GM19043 (cell line): ENCODE measurements around the gene MIA.
"Not testable (repeated sequence)": the region's sequence is repeated elsewhere in the genome, so short reads cannot be mapped to it uniquely, and the experiment has no call there.

Experiments
- ATAC-seq: cut with Tn5 transposase; IDR thresholded peaks from one replicate; pipeline ENCODE4 v1.9.1; 2021; ENCODE audit warnings: low read depth; ENCODE audit not compliant: unreplicated experiment

The MIA gene

DNA sequence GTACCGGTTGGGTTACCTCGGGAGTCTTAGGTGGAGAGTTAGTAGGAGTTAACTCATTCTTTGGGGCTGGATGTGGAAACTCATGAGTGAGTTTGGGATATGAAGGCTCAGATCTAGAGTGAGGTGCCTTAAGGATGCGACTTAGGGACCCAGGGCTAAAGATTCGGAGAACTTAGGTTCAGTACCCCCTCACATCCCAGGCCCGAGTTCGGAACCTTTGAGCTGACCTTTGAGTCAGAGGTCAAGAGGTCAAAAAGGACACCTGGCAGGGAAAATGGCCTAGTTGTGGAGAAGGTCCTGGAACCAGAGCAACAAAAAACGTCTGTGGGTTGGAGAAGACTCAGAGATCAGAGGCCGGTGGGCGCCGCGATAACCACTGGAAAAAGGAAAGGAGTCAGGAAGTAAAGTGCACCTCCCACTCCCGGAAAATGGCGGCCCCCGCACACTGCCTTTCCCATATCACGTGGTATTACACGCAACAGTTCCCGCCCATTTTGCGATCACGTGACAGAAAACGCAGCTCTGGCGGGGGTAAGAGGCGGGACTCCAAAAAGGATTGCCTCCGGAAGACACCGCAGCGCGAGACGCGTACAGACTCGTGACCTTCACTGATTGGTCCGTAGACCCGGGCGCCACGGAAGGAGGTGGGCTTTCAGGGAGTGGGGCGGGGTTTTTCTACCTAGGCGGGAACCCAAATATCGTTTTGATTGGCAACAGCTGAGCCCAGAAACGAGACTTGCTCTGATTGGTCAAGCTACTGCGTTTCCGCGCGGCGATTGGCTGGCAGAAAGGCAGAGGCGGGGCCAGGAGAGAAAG is 25.1 kb upstream of the MIA start, which contains the start of gene ACTMAP:
Gene ACTMAP (minus strand): TSS at position 420 of the 816 bp plus-strand sequence. CDS start 674 bp downstream, outside the sequence.
- peak; percentile 82 for ATAC-seq

DNA sequence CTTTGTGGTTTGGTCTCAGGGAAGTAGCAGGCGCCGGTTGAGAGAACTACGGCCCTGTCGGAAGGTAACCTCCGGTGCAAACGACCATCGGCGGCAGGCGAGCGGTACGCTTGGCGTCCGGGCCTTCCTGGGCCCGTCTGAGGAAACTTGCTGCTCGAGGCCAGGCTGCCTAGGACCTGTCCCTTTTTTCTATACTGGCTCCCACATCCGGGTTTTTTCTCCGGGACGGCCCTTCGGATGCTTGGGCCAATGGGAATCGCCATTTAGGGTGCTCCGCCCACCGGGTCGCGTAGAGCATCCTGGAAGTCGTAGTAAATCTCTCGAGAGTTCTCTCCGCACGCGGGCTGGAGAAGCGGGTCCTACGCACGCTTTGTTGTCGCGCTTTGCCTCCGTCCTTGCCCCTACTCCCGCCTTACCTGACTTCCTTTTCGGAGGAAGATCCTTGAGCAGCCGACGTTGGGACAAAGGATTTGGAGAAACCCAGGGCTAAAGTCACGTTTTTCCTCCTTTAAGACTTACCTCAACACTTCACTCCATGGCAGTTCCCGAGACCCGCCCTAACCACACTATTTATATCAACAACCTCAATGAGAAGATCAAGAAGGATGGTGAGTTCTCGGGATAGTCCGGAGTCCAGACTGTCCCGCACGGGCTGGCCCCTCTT is 24.3 kb upstream of the MIA start, which contains the start of gene SNRPA:
Gene SNRPA (plus strand): TSS at position 330 of the 664 bp plus-strand sequence. CDS start 206 bp downstream, at position 536.
- ATAC-seq, result peak; percentile 53

DNA sequence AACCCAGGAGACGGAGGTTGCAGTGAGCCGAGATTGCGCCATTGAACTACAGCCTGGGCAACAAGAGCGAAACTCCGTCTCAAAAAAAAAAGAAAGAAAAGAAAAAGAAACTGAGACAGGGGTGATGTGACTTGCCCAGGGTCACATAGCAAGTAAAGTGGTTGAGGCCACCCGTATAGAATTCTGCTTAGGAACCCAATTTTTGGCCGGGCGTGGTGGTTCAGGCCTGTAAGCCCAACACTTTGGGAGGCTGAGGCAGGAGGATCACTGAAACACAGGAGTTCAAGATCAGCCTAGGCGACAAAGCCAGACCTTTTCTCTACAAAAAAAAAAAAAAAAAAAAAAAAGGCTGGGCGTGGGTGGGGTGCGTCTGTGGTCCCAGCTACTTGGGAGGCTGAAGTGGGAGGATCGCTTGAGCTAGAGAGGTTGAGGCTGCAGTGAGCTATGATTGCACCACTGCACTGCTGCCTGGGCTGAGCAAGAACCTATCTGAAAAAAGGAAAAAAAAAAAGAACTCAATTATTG is 23.0 kb upstream of the MIA start:
- ATAC-seq, result no peak

DNA sequence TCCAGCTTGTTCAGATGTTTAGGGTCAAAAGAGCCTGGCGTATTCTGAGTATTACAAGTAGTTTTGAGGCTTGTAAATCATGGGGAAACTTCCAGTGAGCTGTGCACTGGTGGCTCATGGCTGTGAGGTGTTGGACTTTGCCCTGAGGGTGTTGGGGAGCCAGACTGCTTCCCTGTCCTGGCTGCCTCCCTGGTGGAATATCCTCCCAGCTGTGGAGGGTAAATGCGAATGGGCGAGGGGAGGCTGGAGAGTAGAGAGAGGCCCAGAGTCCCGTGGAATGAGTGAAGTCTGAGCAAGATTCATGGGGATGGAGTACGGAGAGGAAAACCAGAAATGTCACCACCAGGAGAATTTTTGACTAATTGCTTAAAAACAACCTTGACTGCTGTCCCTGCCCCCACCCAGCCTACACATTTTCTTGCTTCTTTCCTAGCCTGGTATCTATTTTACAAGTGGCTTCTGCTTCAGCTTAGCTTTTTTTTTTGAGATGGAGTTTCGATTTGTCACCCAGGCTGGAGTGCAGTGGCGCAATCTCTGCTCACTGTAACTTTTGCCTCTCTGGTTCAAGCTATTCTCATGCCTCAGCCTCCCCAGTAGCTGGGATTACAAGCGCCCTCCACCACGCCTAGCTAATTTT is 20.6 kb upstream of the MIA start:
- no peak for ATAC-seq

DNA sequence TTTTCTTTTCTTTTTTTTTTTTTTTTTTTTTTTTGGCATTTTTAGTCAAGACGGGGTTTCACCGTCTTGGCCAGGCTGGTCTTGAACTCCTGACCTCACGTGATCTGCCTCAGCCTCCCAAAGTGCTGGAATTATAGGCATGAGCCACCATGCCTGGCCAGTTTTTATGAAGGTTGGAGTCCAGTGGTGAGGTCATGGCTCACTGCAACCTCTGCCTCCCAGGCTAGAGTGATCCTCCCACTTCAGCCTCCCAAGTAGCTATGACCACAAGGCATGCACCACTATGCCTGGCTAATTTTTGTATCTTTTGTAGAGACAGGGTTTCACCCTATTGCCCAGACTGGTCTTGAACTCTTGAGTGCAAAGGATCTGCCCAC is 20.1 kb upstream of the MIA start:
- no peak for ATAC-seq

DNA sequence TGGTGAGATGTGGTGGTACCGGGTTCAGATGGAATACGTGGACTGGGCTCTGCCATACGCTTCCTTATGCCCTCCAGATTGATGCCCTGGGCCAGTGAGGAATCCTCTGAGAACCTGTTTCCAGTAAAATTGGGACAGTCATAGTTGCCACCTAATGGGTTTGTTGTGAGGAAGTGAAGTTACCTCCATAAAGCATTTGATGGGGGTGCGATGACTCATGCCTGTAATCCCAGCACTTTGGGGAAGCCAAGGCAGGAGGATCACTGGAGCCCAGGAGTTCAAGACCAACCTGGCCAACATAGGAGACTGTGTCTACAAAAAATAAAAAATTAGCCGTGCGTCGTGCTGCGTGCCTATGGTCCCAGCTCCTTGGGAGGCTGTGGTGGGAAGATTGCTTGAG is 19.5 kb upstream of the MIA start:
- no peak for ATAC-seq

DNA sequence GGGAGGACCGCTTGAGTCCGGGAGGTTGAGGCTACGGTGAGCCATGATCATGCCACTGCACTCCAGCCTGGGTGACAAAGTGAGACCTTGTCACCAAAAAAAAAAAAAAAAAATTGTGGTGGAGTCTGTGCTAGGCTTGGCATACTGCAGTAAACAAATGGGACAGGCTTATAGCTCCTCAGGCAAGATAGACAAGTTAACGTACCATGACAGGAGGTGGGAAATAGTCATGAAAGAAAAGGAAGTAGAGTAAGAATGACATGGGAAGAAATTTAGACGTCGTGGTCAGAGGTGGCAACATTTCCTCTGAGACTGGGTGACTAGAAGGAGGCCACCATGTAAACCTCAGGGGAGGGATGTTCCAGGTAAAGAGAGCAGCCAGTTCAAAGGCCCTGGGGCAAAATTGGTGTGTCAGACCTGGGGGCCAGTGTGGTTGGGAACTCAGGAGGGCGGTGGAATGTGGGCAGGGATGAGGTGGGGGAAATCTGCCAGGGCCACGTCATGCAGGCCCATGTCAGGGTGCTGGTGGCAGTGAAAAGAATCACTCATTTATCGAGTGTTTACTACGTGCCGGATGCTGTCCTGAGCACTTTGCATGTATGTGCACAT is 18.7 kb upstream of the MIA start:
- no peak for ATAC-seq

DNA sequence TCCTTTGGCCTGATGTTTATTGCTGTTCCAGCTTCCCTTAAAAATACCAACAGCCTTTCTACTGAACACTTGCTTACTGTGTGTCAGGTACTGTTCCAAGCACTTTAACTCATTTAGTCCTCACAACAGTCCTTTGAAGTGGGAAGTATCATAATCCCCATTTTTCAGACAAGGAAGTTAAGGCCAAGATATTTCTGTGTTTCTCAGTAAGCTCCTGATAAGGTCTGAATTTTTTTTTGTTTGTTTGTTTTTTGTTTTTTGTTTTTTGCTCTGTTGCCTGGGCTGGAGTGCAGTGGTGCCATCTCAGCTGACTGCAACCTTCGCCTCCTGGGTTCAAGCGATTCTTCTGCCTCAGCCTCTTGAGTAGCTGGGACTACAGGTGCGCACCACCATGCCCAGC is 16.8 kb upstream of the MIA start:
- no peak for ATAC-seq

DNA sequence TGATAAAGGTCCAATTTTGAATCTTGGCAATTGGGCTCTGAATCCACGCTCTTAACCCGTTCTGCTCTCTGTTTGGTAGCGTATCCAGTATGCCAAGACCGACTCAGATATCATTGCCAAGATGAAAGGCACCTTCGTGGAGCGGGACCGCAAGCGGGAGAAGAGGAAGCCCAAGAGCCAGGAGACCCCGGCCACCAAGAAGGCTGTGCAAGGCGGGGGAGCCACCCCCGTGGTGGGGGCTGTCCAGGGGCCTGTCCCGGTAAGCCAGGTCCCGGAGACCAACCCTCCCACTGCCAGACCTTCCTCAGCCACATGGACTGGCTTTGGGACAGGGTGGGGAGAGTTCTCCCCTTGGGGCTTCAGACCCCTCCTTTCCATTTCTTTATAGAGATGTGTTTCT is 16.0 kb upstream of the MIA start:
- no peak for ATAC-seq

DNA sequence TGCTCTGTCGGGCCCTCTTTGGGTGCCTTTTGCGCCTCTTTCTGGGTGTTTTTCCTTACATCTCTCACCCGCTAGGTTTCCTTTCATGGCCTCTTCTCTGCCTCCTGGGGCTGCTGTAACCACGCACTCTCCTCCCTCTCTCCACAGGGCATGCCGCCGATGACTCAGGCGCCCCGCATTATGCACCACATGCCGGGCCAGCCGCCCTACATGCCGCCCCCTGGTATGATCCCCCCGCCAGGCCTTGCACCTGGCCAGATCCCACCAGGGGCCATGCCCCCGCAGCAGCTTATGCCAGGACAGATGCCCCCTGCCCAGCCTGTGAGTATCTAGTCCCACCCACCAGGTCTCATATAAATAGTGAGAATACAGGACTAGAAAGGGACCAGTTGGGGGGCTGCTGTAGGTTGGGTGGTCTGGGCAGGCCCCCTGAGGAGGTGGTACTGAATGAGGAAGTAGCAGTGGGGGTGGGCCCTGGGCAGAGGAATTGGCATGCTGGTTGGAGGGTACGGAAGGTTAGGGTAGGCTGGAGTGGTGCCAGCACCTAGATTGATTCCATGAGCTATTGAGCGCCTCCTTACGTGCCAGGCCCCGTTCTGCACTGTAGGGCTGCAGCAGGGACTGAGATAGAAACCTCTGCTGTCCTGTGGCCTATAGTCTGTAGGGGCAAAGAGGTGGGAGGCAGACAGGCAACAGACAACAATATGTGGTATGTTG is 12.4 kb upstream of the MIA start:
- no peak for ATAC-seq

DNA sequence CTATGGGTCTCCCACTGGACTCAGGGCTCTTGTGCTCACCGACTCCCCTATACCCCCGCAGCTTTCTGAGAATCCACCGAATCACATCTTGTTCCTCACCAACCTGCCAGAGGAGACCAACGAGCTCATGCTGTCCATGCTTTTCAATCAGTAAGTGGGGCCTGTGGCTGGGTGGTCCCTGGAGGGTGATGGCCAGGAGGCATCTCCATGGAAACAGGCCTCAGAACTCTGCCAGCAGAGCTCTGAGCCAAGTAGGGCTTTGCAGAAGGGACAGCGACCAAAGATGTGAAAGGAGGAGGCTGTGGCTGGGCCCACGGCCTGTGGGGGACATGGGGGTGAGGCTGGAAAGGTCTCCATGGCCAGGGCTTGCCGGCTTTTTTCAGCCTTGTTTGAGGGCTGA is 11.8 kb upstream of the MIA start:
- ATAC-seq, result no peak

DNA sequence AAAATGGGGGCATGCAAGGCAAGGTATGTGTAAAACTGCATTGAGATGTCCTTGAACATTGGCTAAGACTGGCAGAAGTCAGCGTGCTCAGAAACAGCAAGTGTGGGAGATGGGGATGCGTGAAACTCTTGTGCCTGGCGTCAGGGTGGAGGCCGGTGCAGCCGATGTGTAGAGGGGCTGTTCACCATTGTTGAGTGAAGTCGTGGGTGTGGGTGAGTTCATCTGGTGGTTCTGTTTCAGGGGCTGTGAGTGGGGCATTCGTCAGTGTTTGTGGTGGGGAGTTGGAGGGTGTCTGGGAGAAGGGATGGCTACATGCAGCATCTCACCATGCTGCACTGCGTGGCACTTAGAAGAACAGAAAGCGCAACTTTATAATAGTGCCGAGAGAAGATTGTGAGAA is 11.4 kb upstream of the MIA start:
- no peak for ATAC-seq

DNA sequence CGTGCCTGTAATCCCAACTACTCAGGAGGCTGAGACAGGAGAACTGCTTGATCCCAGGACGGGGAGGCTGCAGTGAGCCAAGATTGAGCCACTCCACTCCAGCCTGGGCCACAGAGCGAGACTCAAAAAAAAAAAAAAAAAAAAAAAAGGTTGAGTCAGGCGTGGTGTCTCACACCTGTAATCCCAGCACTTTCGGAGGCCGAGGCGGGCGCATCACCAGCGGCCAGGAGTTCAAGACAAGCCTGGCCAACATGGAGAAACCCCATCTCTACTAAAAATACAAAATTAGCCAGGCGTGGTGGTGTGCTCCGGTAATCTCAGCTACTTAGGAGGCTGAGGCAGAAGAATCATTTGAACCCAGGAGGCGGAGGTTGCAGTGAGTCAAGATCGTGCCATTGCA is 8.9 kb upstream of the MIA start:
- ATAC-seq, result not testable (repeated sequence)

DNA sequence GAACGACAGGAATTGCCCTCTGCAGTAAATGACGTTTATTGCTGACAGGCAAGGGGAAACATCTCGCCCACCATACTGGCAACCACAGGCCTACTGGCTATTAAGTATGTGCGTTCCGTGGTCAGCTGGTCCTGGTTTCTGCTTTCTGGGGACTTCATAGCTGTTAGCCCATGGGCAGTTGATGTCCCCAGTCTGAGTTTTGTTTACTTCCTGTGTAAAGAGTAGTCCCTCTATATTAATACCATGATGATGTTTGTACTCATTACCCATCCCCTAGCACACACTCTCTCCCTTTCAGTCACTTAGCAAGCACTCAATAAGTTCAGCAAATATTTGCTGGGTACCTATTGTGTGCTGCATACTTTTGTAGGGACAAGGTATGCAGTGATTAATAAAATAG is 6.5 kb upstream of the MIA start:
- ATAC-seq, result no peak

DNA sequence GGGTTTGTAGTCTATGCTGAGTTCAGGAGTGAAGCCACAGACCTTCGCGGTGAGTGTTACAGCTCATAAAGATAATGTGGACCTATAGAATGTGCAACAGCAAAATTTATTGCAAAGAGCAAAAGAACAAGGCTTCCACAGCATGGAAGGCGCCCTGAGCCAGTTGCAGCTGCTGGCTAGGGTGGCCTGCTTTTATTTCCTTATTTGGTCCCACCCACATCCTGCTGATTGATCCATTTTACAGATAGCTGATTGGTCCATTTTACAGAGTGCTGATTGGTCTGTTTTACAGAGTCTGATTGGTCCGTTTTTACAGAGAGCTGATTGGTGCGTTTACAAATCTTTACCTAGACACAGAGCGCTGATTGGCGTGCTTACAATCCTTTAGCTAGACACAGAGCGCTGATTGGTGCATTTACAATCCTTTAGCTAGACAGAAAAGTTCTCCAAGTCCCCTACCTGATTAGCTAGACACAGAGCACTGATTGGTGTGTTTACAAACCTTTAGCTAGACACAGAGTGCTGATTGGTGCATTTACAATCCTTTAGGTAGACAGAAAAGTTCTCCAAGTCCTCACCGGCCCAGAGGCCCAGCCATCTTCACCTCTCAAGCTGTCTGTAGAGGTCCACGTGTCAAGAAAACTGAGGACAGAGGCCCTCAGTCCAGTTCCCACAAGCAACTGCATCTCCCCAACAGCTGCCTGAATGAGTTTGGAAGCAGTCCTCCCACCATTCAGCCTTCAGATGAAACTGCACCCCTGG is 4.0 kb upstream of the MIA start:
- ATAC-seq, result not testable (repeated sequence)

DNA sequence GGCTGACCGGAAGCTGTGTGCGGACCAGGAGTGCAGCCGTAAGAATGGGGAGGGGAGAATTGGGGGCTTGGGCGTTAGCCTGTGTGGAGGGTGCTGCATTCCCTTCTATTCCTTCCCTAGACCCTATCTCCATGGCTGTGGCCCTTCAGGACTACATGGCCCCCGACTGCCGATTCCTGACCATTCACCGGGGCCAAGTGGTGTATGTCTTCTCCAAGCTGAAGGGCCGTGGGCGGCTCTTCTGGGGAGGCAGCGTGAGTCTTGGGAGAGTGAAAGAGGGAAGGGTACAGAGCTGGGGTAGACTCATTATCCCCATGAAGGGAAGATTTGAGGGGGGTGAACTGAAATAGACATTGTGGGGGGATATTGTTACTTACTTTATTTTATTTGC is 306 bp downstream of the MIA start:
- no peak for ATAC-seq

DNA sequence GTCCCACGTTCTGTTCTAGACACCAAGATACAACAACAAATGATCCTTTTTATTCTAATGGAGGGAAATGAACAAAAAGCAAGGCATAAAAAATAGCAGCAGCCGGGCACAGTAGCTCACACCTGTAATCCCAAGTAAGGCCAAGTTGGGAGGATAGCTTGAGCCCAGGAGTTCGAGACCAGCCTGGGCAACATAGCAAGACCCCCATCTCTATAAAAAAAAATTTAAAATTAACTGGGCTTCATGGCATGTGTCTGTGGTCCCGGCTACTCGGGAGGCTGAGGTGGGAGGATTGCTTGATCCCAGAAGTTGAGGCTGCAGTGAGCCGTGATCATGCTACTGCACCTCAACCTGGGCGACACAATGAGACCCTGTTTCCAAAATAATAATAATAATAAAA is 1.0 kb downstream of the MIA start:
- ATAC-seq, result no peak

DNA sequence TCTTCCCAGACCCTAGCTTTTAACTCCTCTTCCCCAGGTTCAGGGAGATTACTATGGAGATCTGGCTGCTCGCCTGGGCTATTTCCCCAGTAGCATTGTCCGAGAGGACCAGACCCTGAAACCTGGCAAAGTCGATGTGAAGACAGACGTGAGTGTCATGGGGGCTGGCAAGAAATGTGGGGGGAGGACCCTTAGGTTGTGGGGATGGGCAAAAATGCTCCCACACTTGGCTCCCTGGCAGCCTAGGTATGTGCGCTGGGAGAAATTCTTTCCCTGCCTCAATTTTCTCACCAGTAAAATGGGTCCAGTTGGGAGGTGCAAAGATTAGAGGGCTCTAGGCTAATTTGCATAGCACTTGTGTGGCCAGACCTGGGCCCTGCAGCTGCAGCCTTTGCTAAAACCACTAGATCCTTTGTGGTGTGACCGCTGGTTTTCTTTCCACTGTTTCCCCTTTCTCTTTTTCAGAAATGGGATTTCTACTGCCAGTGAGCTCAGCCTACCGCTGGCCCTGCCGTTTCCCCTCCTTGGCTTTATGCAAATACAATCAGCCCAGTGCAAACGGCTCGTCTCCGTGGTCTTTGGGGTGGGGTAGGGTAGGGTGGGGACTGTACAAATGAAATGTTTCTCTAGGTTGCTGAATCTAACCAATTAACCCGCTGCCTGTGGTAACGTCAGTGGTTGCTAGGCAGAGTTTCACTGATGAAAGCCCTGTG is 1.8 kb downstream of the MIA start:
- ATAC-seq, result peak; percentile 55

DNA sequence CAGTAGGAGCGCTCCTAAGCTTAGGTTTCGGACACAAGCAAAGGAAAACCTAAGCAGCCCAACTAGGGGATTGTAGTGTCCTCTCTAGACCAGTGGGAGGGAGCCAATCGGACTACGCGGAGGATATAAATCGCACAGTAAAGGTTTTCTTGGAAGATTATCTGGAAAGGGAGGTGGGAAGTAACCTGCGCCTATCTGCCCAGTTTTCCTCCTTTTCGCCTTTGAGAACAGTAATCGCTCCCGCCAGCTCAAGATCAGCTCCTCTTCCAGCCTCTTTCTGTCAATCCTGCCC is 2.3 kb downstream of the MIA start:
- ATAC-seq, result no peak
